H1 (cell line): ENCODE measurements around the gene GTF2H3. TPM values are rescaled to one million over a fixed set of nuclear protein-coding genes. Genes with fewer than 3 reads are reported as not detected.

Source experiments
- ATF2 ChIP-seq: IDR thresholded peaks from 2 replicates; pipeline ENCODE4 v1.6.1; 2012; ENCODE audit warnings: low read length, inconsistent platforms
- CTBP2 ChIP-seq: IDR thresholded peaks from 2 replicates; pipeline ENCODE4 v1.7.0; 2011; ENCODE audit warnings: borderline replicate concordance, mild to moderate bottlenecking, moderate library complexity, mixed read lengths, low read length; ENCODE audit not compliant: insufficient read depth, insufficient read length
- EGR1 ChIP-seq: IDR thresholded peaks from 2 replicates; pipeline ENCODE4 v1.6.1; 2011; ENCODE audit warnings: low read depth, low read length, borderline replicate concordance
- POLR2AphosphoS5 ChIP-seq: IDR thresholded peaks from 2 replicates; pipeline ENCODE4 v1.6.1; 2011; ENCODE audit warnings: low read depth, low read length
- polyA plus RNA-seq, 7 experiments: library from polyadenylated mRNA; depleted of rRNA in 3 of 7; stranded (reverse) in 5 of 7; unstranded in 2 of 7; fragments of >200 nt in 5 of 7; fragments of 200-250 nt in 2 of 7; gene quantifications; 1 replicate in 5 of 7; 2 replicates in 1 of 7; 4 replicates in 1 of 7; pipeline versions ENCODE4 v1.2.1 to v1.2.3, GENCODE V29; 2011 to 2013; ENCODE audit warnings: missing spikeins in 2 of 7, mixed read lengths in 2 of 7
- total RNA-seq: library from RNA; stranded (reverse); fragmentation: NEBNext Ultra II Directional; extraction: Animal tissue kit (Norgen Biotek cat#: 25700); gene quantifications from 2 replicates; pipeline ENCODE4 v1.2.1, GENCODE V29; 2021

GTF2H3 gene
- total and polyA plus RNA-seq, 2 of the 8 experiments (the other 6 are each of a cell fraction or from before 2014, with no cell fraction given) = 21.0 to 32.1 TPM

GRCh38 chr12:123608182-123608581 is 25.4 kb upstream of the GTF2H3 start (continued):
- no peak for TF ChIP-seq EGR1
- no peak for TF ChIP-seq CTBP2
- no peak for TF ChIP-seq POLR2AphosphoS5
- TF ChIP-seq ATF2 = no peak
- TF ChIP-seq, all 59 proteins: peak for 0
